A549 (cell line): Measurements from ENCODE around the gene SLC38A2. TPM values are rescaled to one million over a fixed set of nuclear protein-coding genes. Genes with fewer than 3 reads are reported as not detected.
"Not testable (repeated sequence)": the region's sequence is repeated elsewhere in the genome, so short reads cannot be mapped to it uniquely, and the experiment has no call there.

ENCODE experiments used
- ATAC-seq, 2 experiments: fragments of 200-7000 bp in 1 of 2; fragments of >200 bp in 1 of 2; cut with Nextera tagmentation in 1 of 2; cut with Tn5 transposase in 1 of 2; 3 replicates each; pipeline versions ENCODE4 v1.8.0 to v1.9.1; 2018 to 2020; ENCODE audit warnings: mild to moderate bottlenecking in 1 of 2, moderate library complexity in 1 of 2
- CTCF ChIA-PET: fragments of 300-600 bp; sonication (Branson Sonifier 250); formaldehyde crosslinking; extraction: SDS; loops from one replicate; lab custom pipeline; 2021; ENCODE audit warnings: antibody characterized with exemption, inconsistent platforms; lab: Yijun Ruan, JAX
- POLR2A ChIA-PET: fragments of 350-600 bp; formaldehyde crosslinking; extraction: SDS; loops from one replicate; lab custom pipeline; 2021; ENCODE audit warnings: antibody characterized with exemption, inconsistent platforms; lab: Yijun Ruan, JAX
- DNase-seq, 2 experiments: peaks; one replicate each; pipeline versions ENCODE4 v3.0.0 to v3.0.0-alpha.2; 2011 to 2016; ENCODE audit warnings: low read depth in 1 of 2, low spot score in 1 of 2
- FAIRE-seq: peaks from 2 replicates; lab custom pipeline; 2011; peaks lifted over from hg19 to GRCh38; lab: Jason Lieb, UNC
- H3K27ac ChIP-seq, 2 experiments: fragments of >200 bp; sonication (Bioruptor Twin); formaldehyde crosslinking; 3 replicates each; pipeline ENCODE4 v1.5.1; 2016 to 2017
- H3K4me1 ChIP-seq: fragments of >200 bp; sonication (Bioruptor Twin); formaldehyde crosslinking; 3 replicates; pipeline ENCODE4 v1.6.1; 2016
- H3K4me2 ChIP-seq: fragments of >200 bp; sonication (Bioruptor Twin); formaldehyde crosslinking; 3 replicates; pipeline ENCODE4 v1.6.1; 2016
- H3K4me3 ChIP-seq: fragments of >200 bp; sonication (Bioruptor Twin); formaldehyde crosslinking; 3 replicates; pipeline ENCODE4 v1.5.1; 2016
- H3K9me3 ChIP-seq: fragments of >200 bp; sonication (Bioruptor Twin); formaldehyde crosslinking; 3 replicates; pipeline ENCODE4 v1.6.1; 2016
- BHLHE40 ChIP-seq: IDR thresholded peaks from 2 replicates; pipeline ENCODE4 v1.6.1; 2012; ENCODE audit warnings: low read depth, low read length, inconsistent platforms
- CBX2 ChIP-seq: fragments of 200-600 bp; sonication (generic); IDR thresholded peaks from 2 replicates; pipeline ENCODE4 v1.6.1; 2016; ENCODE audit warnings: low read depth, mild to moderate bottlenecking, borderline replicate concordance
- CBX8 ChIP-seq: fragments of 200-600 bp; sonication (generic); IDR thresholded peaks from 2 replicates; pipeline ENCODE4 v1.6.1; 2016
- CHD4 ChIP-seq: fragments of 200-600 bp; sonication (generic); IDR thresholded peaks from 2 replicates; pipeline ENCODE4 v1.6.1; 2016; ENCODE audit warnings: antibody characterized with exemption, mild to moderate bottlenecking, borderline replicate concordance
- CTCF ChIP-seq: fragments of >200 bp; sonication (Bioruptor Twin); formaldehyde crosslinking; IDR thresholded peaks from 3 replicates; pipeline ENCODE4 v1.5.1; 2016
- E2F6 ChIP-seq: IDR thresholded peaks from 2 replicates; pipeline ENCODE4 v1.6.1; 2012; ENCODE audit warnings: low read depth, borderline replicate concordance
- EHF ChIP-seq: fragments of 250-450 bp; sonication (Bioruptor Pico); IDR thresholded peaks from 2 replicates; pipeline ENCODE4 v1.5.0; 2020; ENCODE audit warnings: mild to moderate bottlenecking
- EHMT2 ChIP-seq: fragments of 200-600 bp; sonication (generic); IDR thresholded peaks from 2 replicates; pipeline ENCODE4 v1.6.1; 2016; ENCODE audit warnings: antibody characterized with exemption, low read depth, mild to moderate bottlenecking, moderate library complexity
- EP300 ChIP-seq, 2 experiments: fragments of >200 bp; sonication (Bioruptor Twin); formaldehyde crosslinking; IDR thresholded peaks; 2 replicates in 1 of 2; 3 replicates in 1 of 2; pipeline ENCODE4 v1.6.1; 2016 to 2017
- ESRRA ChIP-seq: fragments of 150-350 bp; IDR thresholded peaks from 2 replicates; pipeline ENCODE4 v1.6.1; 2014; ENCODE audit warnings: mild to moderate bottlenecking, low read length, borderline replicate concordance
- FOSB ChIP-seq: fragments of 250-450 bp; sonication (Bioruptor Pico); IDR thresholded peaks from 2 replicates; pipeline ENCODE4 v1.5.0; 2020; ENCODE audit warnings: mild to moderate bottlenecking, moderate library complexity
- FOSL2 ChIP-seq, 2 experiments: fragments of 450-650 bp in 1 of 2; fragments of >200 bp in 1 of 2; sonication (Bioruptor Twin) in 1 of 2; formaldehyde crosslinking; IDR thresholded peaks; 2 replicates each; pipeline versions ENCODE4 v1.5.0 to v1.6.1; 2016 to 2020; ENCODE audit warnings: mild to moderate bottlenecking in 1 of 2, moderate library complexity in 1 of 2
- HEYL ChIP-seq: fragments of 250-450 bp; sonication (Bioruptor Pico); IDR thresholded peaks from 2 replicates; pipeline ENCODE4 v1.8.0; 2021; ENCODE audit warnings: mild to moderate bottlenecking, moderate library complexity
- HOXA7 ChIP-seq: fragments of 250-450 bp; sonication (Bioruptor Pico); IDR thresholded peaks from 2 replicates; pipeline ENCODE4 v1.5.0; 2020; ENCODE audit warnings: mild to moderate bottlenecking, moderate library complexity
- JUNB ChIP-seq: fragments of >200 bp; sonication (Bioruptor Twin); formaldehyde crosslinking; IDR thresholded peaks from 2 replicates; pipeline ENCODE4 v1.6.1; 2016
- KDM1A ChIP-seq: fragments of 200-600 bp; sonication (generic); IDR thresholded peaks from 2 replicates; pipeline ENCODE4 v1.6.1; 2016; ENCODE audit warnings: low read depth, mild to moderate bottlenecking
- KDM5A ChIP-seq: fragments of 200-600 bp; sonication (generic); IDR thresholded peaks from 2 replicates; pipeline ENCODE4 v1.6.1; 2016; ENCODE audit warnings: antibody characterized with exemption, mild to moderate bottlenecking
- RARB ChIP-seq: fragments of 250-450 bp; sonication (Bioruptor Pico); IDR thresholded peaks from 2 replicates; pipeline ENCODE4 v1.8.0; 2021; ENCODE audit warnings: mild to moderate bottlenecking, moderate library complexity
- RCOR1 ChIP-seq: fragments of 150-350 bp; IDR thresholded peaks from 2 replicates; pipeline ENCODE4 v1.6.1; 2014; ENCODE audit warnings: antibody characterized with exemption, low read length, low read depth
- REST ChIP-seq: fragments of 200-600 bp; sonication (generic); IDR thresholded peaks from 2 replicates; pipeline ENCODE4 v1.6.1; 2016; ENCODE audit warnings: antibody characterized with exemption, mild to moderate bottlenecking, moderate library complexity
- RFX5 ChIP-seq: fragments of 450-650 bp; IDR thresholded peaks from 2 replicates; pipeline ENCODE4 v1.7.1; 2014; ENCODE audit warnings: antibody characterized with exemption, mild to moderate bottlenecking, moderate library complexity
- SMC3 ChIP-seq: fragments of >200 bp; sonication (Bioruptor Twin); formaldehyde crosslinking; IDR thresholded peaks from 3 replicates; pipeline ENCODE4 v1.6.1; 2018; ENCODE audit warnings: inconsistent platforms
- TP53 ChIP-seq: fragments of 250-450 bp; sonication (Bioruptor Pico); IDR thresholded peaks from 2 replicates; pipeline ENCODE4 v1.5.0; 2021; ENCODE audit warnings: mild to moderate bottlenecking, moderate library complexity
- USF2 ChIP-seq: fragments of 450-650 bp; IDR thresholded peaks from 2 replicates; pipeline ENCODE4 v1.6.1; 2014; ENCODE audit warnings: antibody characterized with exemption
- ZC3H11A ChIP-seq: fragments of 450-650 bp; IDR thresholded peaks from 2 replicates; pipeline ENCODE4 v1.6.1; 2014; ENCODE audit warnings: antibody characterized with exemption, mild to moderate bottlenecking
- ZFP36 ChIP-seq: fragments of 450-650 bp; IDR thresholded peaks from 2 replicates; pipeline ENCODE4 v1.6.1; 2014; ENCODE audit warnings: borderline replicate concordance; ENCODE audit not compliant: partially characterized antibody
- ZSCAN20 ChIP-seq: fragments of 250-450 bp; sonication (Bioruptor Pico); IDR thresholded peaks from 2 replicates; pipeline ENCODE4 v1.8.0; 2022; ENCODE audit warnings: mild to moderate bottlenecking, moderate library complexity
- WGBS: methylation state at CpG from one replicate; pipeline ENCODE4 v1.1.6; 2017; ENCODE audit errors: missing lambda C conversion rate; 5-methylcytosine and 5-hydroxymethylcytosine counted together
- polyA plus RNA-seq, 4 experiments: library from polyadenylated mRNA; depleted of rRNA in 3 of 4; stranded (reverse); fragments of >200 nt; fragmentation: RNase III in 1 of 4; extraction: RNeasy Plus Mini Kit Qiagen cat#74134 plus additional on column Dnase treatment in 1 of 4; gene quantifications; 2 replicates in 3 of 4; 3 replicates in 1 of 4; pipeline ENCODE4 v1.2.3, GENCODE V29; 2011 to 2017

SLC38A2 gene
- polyA plus RNA-seq, 2 of the 4 experiments (the other 2 are of a cell fraction) = 187 to 519 TPM

- no peak overlapping the region for H3K27ac ChIP-seq
- DNase-seq = peak in 1 of 2 experiments; percentile 25
Observed at GRCh38 chr12:46332260-46332659, 40.3 kb downstream of the SLC38A2 start.

GRCh38 chr12:46325075-46325474, 47.5 kb downstream of the SLC38A2 start:
- H3K4me1 ChIP-seq, POLR2A ChIA-PET, ATAC-seq, H3K9me3 ChIP-seq, H3K4me3 ChIP-seq, H3K27ac ChIP-seq, H3K4me2 ChIP-seq, DNase-seq, CTCF ChIA-PET, FAIRE-seq: not testable (repeated sequence)
- WGBS = 73% methylated on average over 5 of the region's 5 CpGs

More at GRCh38 chr12:46332260-46332659, 40.3 kb downstream of the SLC38A2 start:
- Histone ChIP-seq H3K4me2 (no peak overlapping the region), H3K4me3 (no peak overlapping the region), H3K4me1 (peaks cover 4% of the 10 kb centered on the region; the same call in 1 of the 3 replicates), H3K9me3 (peaks cover 19% of the 10 kb centered on the region)
- 21% methylated on average over 3 of the region's 3 CpGs for WGBS
- FAIRE-seq (no peak), ATAC-seq (no peak; a peak in 1 of 6 replicates)
- POLR2A ChIA-PET = interaction anchor here (1.1 kb wide), 1 partner anchor 64 kb away, joined by 4 read pairs; no protein-coding TSS in a partner anchor
- TF ChIP-seq RFX5 = no peak
- TF ChIP-seq ESRRA = no peak
- no peak for TF ChIP-seq RARB (CRISPR knock-in tag)
- no peak for TF ChIP-seq ZC3H11A
- no peak for TF ChIP-seq CTCF
- TF ChIP-seq ZSCAN20 (CRISPR knock-in tag) = no peak
- TF ChIP-seq HOXA7 (CRISPR knock-in tag) = no peak
- no peak for TF ChIP-seq JUNB
- no peak for TF ChIP-seq CHD4
- no peak for TF ChIP-seq CBX8
- TF ChIP-seq EHF (CRISPR knock-in tag) = no peak
- no peak for TF ChIP-seq E2F6
- no peak for TF ChIP-seq FOSB (CRISPR knock-in tag)
- TF ChIP-seq EHMT2 = no peak
- no peak for TF ChIP-seq CBX2
- no peak for TF ChIP-seq KDM1A
- no peak for TF ChIP-seq KDM5A
- TF ChIP-seq FOSL2 (IDR thresholded peaks at IDR 0.05) = no peak
- no peak for TF ChIP-seq FOSL2 (CRISPR knock-in tag; IDR thresholded peaks at IDR 0.05)
- no peak for TF ChIP-seq EP300 (IDR thresholded peaks at IDR 0.05)
- no peak for TF ChIP-seq USF2
- CTCF ChIA-PET = interaction anchor here (1.1 to 1.4 kb wide), 2 partner anchors 12 to 207 kb away, joined by 3 to 4 read pairs; no protein-coding TSS in a partner anchor

GRCh38 chr12:46320731-46321130, 51.8 kb downstream of the SLC38A2 start:
- Histone ChIP-seq H3K27ac (no peak overlapping the region), H3K9me3 (peaks cover 10% of the 10 kb centered on the region; the same call in 1 of the 3 replicates), H3K4me1 (no peaks in the 10 kb centered on the region), H3K4me2 (no peak overlapping the region), H3K4me3 (no peak overlapping the region)
- ATAC-seq (no peak), FAIRE-seq (no peak), DNase-seq (no peak)
- ChIA-PET POLR2A (no interaction called here), CTCF (no interaction called here)
- 81% methylated on average over 1 of the region's 1 CpG for WGBS
- TF ChIP-seq ZFP36 (no peak), RCOR1 (no peak), TP53 (CRISPR knock-in tag) (no peak), EHMT2 (no peak), HEYL (CRISPR knock-in tag) (no peak), E2F6 (no peak), SMC3 (no peak), HOXA7 (CRISPR knock-in tag) (no peak), REST (no peak), BHLHE40 (no peak), RARB (CRISPR knock-in tag) (no peak)
